HG03097 (cell line): ENCODE data around the gene PRKG1.
"Not testable (repeated sequence)": the region's sequence is repeated elsewhere in the genome, so short reads cannot be mapped to it uniquely, and the experiment has no call there.

Experiments
- ATAC-seq: cut with Tn5 transposase; IDR thresholded peaks from one replicate; pipeline ENCODE4 v1.9.1; 2021; ENCODE audit not compliant: unreplicated experiment, low FRiP score

The PRKG1 gene

DNA sequence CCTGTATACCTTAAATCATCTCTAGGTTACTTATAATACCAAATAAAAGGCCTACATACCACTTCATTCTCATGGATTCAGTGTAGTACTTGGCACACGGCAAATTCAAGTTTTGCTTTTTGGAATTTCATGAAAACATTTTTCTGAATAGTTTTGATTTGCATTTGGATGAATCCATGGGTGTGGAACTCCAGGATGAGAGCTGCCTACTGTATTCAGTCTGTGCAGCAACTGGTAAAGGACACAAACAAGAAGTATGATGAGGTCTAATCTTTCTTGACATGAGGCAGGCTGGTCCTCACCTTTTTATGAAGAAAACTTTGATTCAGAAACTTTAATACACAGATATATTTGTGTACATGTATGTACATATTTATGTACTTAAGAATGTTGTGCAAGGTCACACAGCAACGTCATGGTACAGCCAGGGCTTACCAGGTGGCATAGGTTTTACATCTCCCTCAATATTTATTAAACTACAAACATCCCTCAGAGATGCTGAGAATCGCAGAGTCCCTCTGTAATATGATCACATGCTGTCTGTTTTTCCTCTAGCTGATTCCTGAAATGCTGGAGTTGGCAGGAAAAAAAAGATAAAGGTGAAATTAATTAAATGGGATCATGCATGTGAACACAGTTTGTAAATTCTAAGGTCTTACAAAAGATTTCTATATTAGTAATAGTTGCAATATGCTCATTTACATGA is 239.6 kb downstream of the PRKG1 start:
- ATAC-seq = no peak

DNA sequence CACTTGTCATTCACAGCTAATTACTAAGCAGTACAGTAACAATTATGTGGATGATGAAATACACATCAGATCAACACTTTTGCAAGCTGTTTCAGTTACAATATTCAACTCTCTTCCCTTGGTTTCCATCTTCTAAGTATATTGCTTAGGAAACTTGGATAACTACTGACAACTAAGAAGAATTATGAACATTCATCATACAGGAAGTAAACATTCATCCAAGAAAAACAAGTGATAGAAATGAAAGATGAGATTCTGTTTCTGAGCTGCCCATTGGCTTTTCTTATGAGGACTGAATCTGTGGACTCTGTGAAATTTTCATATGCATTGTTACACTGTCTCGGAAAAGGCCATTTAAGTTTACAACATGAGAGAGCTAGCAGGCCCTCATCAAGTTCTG is 240.2 kb downstream of the PRKG1 start:
- no peak for ATAC-seq

GRCh38 chr10:51318399-51319172 is 244.3 kb downstream of the PRKG1 start:
- no peak for ATAC-seq

DNA sequence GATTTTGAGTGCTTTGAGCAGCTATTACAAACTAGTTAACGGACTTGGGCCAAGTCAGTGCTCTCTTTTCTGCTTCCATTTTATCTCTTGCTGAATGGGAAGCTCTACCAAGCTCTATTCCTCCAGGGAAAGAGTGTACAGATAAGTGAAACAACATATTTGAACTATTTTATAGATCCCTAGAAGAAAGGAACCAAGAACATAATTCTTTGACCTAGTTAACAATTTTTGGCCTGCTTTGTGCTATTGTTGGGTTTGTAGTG is 244.8 kb downstream of the PRKG1 start:
- ATAC-seq = no peak

DNA sequence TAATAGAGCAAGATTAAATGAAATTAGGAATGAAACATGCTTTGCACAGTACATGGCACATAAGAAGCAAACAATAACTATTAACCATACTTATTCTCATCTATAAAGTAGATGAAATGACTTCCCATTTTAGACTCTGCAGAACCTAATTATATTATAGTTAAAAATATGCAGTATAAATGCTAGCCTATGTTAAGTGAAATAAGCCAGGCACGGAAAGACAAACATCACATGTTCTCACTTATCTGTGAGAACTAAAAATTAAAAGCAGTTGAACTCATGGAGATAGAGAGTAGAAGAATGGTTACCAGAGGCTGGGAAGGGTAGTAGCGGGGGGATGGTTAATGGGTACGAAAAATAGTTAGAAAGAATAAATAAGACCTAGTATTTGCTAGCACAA is 247.0 kb downstream of the PRKG1 start:
- no peak for ATAC-seq

- ATAC-seq = no peak
These were observed 247.7 kb downstream of the PRKG1 start for GRCh38 chr10:51321980-51322379.

- no peak for ATAC-seq
These were observed 251.4 kb downstream of the PRKG1 start for GRCh38 chr10:51325649-51326048.

GRCh38 chr10:51326174-51326573 is 251.9 kb downstream of the PRKG1 start:
- no peak for ATAC-seq

DNA sequence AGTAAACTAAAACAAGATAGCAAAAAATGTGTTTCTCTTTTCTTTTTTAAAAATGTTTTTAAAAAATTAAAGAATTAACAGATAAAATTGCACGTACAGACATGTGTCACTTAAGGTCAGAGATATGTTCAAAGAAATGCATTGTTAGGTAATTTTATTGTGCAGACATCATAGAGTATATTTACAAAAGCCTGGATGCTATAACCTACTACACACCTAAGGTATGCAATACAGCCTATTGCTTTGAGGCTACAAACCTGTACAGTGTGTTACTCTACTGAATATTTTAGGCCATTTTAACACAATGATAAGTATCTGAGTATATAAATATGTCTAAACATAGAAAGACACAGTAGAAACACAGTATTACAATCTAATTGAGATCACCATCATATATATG is 253.1 kb downstream of the PRKG1 start:
- ATAC-seq = no peak

- no peak for ATAC-seq
These were observed 266.1 kb downstream of the PRKG1 start for GRCh38 chr10:51340366-51340765.

DNA sequence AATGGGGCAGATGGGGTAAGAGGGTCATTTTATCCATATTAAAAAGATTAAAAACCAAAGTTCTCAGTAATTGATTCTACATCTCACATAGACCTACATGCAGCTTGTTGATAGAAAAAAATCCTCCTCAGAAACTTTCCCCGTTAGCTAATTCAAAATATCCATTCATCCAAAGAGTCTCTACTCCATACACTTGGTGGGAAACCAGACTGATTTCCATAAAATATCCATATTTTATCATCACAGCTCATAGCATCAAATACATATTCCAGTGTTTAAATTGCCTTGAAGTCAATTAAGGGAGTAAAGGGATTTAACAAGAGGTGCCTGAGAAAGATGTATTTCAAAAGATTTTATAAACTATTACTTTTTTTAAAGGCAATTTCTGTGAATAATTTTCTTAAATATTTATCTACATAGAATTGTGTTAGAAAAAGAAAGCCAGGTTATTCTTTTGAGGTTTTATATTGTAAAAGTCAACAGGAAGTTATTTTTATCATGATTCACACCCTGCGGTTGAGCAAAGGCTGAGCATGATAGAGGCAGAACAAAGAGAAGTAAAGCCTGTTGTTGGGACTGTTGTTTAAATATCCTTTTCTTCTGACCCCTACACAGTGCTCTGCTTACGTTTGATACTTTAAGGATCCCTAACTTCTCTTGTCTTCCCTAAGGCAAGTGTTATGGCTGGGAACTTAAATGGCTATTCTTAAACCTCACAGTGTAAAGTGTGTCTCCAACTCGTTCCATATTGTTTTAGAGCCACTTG is 266.7 kb downstream of the PRKG1 start:
- ATAC-seq = no peak

- not testable (repeated sequence) for ATAC-seq
These were observed 267.5 kb downstream of the PRKG1 start for GRCh38 chr10:51341745-51342144.

DNA sequence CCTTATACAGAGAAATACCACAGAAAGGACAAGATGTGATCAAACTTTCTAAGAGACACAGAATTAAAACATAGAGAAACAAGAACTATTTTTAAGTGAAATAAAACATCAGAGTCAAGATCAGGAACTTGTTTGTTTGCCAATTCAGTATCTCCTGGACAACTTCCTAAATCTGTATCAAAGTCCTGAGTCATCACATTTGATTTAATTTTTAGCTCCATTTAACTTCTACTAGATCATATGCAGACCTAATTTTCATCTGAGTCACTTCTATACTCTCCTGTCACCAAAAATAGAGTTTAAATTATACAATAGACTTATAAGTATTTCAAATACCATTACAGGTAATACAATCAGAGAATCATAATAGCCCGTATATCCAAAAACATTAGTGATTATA is 268.1 kb downstream of the PRKG1 start:
- ATAC-seq = no peak

GRCh38 chr10:51343391-51343790 is 269.1 kb downstream of the PRKG1 start:
- ATAC-seq = no peak

DNA sequence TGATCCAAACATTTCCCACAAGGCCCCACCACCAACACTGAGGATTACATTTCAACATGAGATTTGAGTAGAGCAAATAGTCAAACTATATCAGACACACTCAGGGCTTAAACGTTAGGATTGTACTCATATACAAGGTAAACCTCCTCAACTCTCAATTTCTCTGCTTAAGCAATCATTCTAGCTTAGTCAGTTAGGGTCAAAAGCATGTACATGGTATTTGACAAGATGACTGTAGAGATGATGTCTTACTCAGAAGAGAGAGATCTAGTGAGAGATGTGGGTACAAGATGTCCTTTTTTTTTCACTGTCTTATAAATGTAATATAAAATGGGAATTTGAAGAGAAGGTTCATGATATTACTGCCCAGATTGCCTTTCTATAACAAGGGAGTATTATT is 270.1 kb downstream of the PRKG1 start:
- ATAC-seq = no peak

DNA sequence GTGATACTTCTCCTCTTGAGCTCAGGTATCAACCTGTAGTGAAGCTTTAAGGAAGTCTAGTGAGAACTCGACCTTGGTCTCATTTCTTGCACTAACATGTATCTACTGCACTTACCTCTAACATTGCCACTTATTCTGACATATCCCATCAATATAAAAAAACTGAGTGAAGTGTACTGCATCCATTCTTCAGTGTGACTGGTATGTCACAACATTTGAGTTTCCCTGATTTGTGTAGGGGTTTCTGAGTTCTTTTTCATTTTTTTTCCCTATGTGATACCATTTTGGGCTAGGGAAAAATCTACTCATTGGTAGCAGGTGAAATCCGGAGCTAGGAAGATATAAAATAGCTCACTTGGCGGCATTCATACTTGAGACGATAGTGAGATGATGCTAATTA is 274.3 kb downstream of the PRKG1 start:
- no peak for ATAC-seq

- ATAC-seq = no peak
These were observed 282.9 kb downstream of the PRKG1 start for GRCh38 chr10:51357170-51357569.

DNA sequence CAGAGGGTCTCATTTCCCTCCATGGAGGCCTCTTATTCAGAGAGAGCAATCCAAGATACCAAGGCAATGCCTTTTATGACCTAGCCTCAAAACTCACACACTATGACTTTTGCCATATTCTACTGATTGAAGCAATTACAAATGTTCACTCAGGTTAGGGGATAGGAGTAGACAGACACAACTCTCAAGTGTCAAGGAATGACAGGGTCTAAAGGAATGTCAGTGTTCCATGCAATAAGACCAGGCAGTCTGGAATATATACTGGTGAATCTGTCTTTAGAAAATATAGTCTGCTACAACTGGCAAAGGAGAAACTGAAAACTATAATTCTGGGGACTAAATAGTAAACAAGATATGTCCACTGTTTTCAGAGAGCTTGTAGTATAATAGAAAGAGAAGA is 283.9 kb downstream of the PRKG1 start:
- no peak for ATAC-seq

- no peak for ATAC-seq
These were observed 289.1 kb downstream of the PRKG1 start for GRCh38 chr10:51363415-51363814.

- ATAC-seq = no peak
These were observed 290.4 kb downstream of the PRKG1 start for GRCh38 chr10:51364674-51365073.

DNA sequence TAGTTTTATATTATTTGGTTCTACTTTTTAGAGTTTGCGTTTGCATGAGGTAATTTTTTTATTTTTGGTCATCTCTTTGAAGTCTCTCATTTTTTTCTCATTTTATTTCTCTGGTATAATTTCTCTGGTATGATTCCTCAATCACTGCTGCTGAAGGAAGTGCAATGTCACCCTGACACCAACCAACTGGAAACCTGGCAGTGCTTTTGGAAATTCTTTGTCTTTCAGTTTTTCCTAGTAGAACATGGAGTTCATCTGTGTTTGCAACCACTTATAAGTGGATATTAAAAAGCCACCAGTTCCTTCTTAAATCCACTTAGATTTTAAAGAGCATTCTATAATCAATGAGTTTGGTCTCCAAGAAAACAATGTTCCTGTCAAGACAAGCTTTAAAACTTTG is 291.8 kb downstream of the PRKG1 start:
- no peak for ATAC-seq

DNA sequence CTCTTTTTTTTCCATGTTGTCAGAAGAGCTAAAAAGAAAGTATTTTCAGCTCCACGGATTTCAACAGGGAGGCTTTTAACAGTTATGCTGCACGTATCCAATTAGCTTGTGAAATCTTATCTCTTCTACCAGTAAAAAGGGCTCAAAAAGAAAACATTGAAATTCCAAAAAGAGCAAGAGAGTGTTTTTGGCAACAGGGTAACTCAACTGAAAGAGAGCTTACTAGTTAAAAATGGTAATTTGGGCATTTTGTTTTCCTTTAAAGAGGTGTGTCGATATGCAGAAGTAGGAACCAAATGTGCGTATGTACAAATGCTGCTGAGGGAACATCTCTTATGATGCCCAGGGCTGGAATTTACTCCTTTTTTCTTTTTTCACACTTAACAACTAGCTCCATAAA is 292.8 kb downstream of the PRKG1 start:
- no peak for ATAC-seq
